Measurements from ENCODE around the gene SAMD5. TPM values are rescaled to one million over a fixed set of nuclear protein-coding genes. Genes with fewer than 3 reads are reported as not detected.

SAMD5 gene
- total RNA-seq, 1 experiment from 2014 or later = 4.0 TPM

DNA sequence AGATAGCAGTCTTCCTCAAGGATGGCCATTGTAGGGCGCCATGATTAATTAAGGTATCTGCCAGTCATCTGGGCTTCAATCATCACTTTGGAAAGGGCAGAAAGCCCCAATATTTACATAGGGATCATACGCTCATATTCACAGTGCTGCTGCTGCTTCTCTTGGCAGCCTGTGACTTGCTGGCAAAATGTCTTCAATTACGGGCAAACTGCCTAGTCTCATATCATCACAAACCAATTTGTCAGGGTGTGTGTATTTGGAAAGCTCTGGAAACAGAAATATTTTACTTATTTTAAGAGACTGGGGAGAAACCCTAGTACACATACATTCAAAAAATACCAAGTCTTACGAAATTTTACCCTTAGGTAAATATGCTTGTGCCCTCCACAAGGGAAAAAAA is 77.6 kb downstream of the SAMD5 start:
- Histone ChIP-seq H3K27ac (ENCODE audit: low read depth, low read length) (no peak overlapping the region), H4K20me1 (ENCODE audit: insufficient read depth) (no peaks in the 10 kb centered on the region), H3K4me3 (replicated peaks in 1 of 2; ENCODE audit: low read depth in 1 of 2, low read length in 2 of 2) (no peak overlapping the region), H3K79me2 (ENCODE audit: insufficient read depth, low read length) (no peaks in the 10 kb centered on the region), H2AFZ (ENCODE audit: low read depth, low read length, poor library complexity, severe bottlenecking) (no peak overlapping the region), H3K27me3 (ENCODE audit: insufficient read depth, low read length) (no peaks in the 10 kb centered on the region), H3K9ac (ENCODE audit: low read length) (no peak overlapping the region), H3K4me1 (ENCODE audit: control insufficient read depth in 1 of 2, insufficient read depth in 2 of 2, low read length in 2 of 2) (no peaks in the 10 kb centered on the region), H3K9me2 (ENCODE audit: insufficient read depth) (no peaks in the 10 kb centered on the region), H3K36me3 (ENCODE audit: control insufficient read depth in 1 of 2, insufficient read depth in 2 of 2, low read length in 2 of 2) (no peaks in the 10 kb centered on the region), H3K9me3 (ENCODE audit: control insufficient read depth in 1 of 2, insufficient read depth in 1 of 2, low read depth in 1 of 2, low read length in 2 of 2) (no peaks in the 10 kb centered on the region), H3K4me2 (ENCODE audit: low read length) (no peak overlapping the region)
- TF ChIP-seq, protein P1, sequence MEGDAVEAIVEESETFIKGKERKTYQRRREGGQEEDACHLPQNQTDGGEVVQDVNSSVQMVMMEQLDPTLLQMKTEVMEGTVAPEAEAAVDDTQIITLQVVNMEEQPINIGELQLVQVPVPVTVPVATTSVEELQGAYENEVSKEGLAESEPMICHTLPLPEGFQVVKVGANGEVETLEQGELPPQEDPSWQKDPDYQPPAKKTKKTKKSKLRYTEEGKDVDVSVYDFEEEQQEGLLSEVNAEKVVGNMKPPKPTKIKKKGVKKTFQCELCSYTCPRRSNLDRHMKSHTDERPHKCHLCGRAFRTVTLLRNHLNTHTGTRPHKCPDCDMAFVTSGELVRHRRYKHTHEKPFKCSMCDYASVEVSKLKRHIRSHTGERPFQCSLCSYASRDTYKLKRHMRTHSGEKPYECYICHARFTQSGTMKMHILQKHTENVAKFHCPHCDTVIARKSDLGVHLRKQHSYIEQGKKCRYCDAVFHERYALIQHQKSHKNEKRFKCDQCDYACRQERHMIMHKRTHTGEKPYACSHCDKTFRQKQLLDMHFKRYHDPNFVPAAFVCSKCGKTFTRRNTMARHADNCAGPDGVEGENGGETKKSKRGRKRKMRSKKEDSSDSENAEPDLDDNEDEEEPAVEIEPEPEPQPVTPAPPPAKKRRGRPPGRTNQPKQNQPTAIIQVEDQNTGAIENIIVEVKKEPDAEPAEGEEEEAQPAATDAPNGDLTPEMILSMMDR (IDR thresholded peaks at IDR 0.05 in 2 of 3, conservative IDR thresholded peaks at IDR 0.05 in 1 of 3; ENCODE audit: borderline replicate concordance in 1 of 3, insufficient read depth in 1 of 3, low read depth in 2 of 3, low read length in 2 of 3) = no peak
- TF ChIP-seq, protein P2, sequence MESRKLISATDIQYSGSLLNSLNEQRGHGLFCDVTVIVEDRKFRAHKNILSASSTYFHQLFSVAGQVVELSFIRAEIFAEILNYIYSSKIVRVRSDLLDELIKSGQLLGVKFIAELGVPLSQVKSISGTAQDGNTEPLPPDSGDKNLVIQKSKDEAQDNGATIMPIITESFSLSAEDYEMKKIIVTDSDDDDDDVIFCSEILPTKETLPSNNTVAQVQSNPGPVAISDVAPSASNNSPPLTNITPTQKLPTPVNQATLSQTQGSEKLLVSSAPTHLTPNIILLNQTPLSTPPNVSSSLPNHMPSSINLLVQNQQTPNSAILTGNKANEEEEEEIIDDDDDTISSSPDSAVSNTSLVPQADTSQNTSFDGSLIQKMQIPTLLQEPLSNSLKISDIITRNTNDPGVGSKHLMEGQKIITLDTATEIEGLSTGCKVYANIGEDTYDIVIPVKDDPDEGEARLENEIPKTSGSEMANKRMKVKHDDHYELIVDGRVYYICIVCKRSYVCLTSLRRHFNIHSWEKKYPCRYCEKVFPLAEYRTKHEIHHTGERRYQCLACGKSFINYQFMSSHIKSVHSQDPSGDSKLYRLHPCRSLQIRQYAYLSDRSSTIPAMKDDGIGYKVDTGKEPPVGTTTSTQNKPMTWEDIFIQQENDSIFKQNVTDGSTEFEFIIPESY (IDR thresholded peaks at IDR 0.05; ENCODE audit: extremely low read depth, insufficient replicate concordance, low read length) = no peak
- TF ChIP-seq RAD21 (IDR thresholded peaks at IDR 0.05; ENCODE audit: low read depth) (no peak), ELF1 (IDR thresholded peaks at IDR 0.05; ENCODE audit: borderline replicate concordance, low read depth) (no peak), EZH2 (IDR thresholded peaks at IDR 0.05) (no peak), POLR2A (IDR thresholded peaks at IDR 0.05; ENCODE audit: borderline replicate concordance, extremely low read depth, insufficient read depth, insufficient read length) (no peak), CBX3 (IDR thresholded peaks at IDR 0.05; ENCODE audit: low read depth) (no peak)
- DNase-seq (ENCODE audit: low read depth, low spot score) = no peak
- ChIA-PET RAD21 (ENCODE audit: low non-redundant PET in 1 of 2, low total read pairs in 2 of 2, uncharacterized antibody in 2 of 2, unreplicated experiment in 2 of 2) (no interaction called here), POLR2A (no interaction called here), CTCF (no interaction called here)
- BruUV-seq (replicated peaks) = no TSS peak
- ATAC-seq = no peak
- intact Hi-C loops (cut with micrococcal nuclease) = no loop called here
